ENCODE data around the gene ZFHX2.

DNA sequence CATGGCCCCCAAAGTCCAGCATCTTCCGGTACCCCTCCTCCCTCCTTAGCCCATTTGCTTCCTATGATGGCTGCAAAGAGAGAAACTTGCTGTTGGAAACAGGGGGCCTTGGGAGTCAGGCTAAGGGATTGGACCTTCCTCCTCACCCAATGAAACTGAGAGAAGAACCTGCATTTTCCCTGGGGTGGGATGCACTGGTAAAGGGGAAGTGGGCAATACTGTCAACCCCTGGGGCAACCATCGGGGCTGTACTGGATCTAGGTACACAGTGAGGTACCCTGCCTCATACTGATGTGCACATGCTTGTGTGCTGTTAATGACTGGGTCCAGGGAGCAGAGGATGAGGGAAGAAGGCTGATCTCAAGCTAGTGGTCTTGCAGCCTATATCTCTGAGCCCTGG lies 38.0 kb upstream of the ZFHX2 start:
- TF ChIP-seq EEA1 (CRISPR knock-in tag; IDR thresholded peaks at IDR 0.05; ENCODE audit: borderline replicate concordance) (no peak), RNF219 (CRISPR knock-in tag; IDR thresholded peaks at IDR 0.05) (no peak), RFX5 (IDR thresholded peaks at IDR 0.05; ENCODE audit: low read depth, low read length) (no peak), HOXA7 (CRISPR knock-in tag; IDR thresholded peaks at IDR 0.05) (no peak), PHF8 (CRISPR knock-in tag; IDR thresholded peaks at IDR 0.05) (no peak), REXO4 (CRISPR knock-in tag; IDR thresholded peaks at IDR 0.05; ENCODE audit: borderline replicate concordance) (no peak), PBX3 (CRISPR knock-in tag; IDR thresholded peaks at IDR 0.05; ENCODE audit: borderline replicate concordance) (no peak)
- TF ChIP-seq, protein P1, sequence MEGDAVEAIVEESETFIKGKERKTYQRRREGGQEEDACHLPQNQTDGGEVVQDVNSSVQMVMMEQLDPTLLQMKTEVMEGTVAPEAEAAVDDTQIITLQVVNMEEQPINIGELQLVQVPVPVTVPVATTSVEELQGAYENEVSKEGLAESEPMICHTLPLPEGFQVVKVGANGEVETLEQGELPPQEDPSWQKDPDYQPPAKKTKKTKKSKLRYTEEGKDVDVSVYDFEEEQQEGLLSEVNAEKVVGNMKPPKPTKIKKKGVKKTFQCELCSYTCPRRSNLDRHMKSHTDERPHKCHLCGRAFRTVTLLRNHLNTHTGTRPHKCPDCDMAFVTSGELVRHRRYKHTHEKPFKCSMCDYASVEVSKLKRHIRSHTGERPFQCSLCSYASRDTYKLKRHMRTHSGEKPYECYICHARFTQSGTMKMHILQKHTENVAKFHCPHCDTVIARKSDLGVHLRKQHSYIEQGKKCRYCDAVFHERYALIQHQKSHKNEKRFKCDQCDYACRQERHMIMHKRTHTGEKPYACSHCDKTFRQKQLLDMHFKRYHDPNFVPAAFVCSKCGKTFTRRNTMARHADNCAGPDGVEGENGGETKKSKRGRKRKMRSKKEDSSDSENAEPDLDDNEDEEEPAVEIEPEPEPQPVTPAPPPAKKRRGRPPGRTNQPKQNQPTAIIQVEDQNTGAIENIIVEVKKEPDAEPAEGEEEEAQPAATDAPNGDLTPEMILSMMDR (CRISPR knock-in tag; IDR thresholded peaks at IDR 0.05): no peak

Measured in HepG2 (cell line).